ENCODE data around the gene INO80D.

The INO80D gene

DNA sequence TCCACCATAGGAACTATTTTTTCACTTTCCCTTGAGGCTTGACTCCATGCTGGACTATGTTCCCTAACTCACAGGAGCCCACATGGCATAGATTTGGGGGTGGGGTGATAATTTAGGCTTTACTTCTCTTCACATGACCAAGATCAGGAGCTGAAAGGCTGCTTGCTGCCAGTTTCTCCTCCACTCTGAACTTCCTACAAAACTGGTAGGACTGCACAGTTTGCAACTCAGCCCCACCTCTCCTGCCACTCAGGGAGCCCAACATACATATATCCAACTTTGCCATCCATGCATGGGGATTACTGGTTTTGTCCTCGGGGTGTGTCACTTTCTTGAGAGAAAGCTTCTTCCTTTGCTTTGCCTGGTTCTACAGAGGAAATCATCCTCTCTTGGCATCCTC, 14.2 kb downstream of the INO80D start:
- no peak overlapping the region for H3K4me3 ChIP-seq (ENCODE audit: control insufficient read depth, low read depth, low read length)
- TF ChIP-seq, protein P1, sequence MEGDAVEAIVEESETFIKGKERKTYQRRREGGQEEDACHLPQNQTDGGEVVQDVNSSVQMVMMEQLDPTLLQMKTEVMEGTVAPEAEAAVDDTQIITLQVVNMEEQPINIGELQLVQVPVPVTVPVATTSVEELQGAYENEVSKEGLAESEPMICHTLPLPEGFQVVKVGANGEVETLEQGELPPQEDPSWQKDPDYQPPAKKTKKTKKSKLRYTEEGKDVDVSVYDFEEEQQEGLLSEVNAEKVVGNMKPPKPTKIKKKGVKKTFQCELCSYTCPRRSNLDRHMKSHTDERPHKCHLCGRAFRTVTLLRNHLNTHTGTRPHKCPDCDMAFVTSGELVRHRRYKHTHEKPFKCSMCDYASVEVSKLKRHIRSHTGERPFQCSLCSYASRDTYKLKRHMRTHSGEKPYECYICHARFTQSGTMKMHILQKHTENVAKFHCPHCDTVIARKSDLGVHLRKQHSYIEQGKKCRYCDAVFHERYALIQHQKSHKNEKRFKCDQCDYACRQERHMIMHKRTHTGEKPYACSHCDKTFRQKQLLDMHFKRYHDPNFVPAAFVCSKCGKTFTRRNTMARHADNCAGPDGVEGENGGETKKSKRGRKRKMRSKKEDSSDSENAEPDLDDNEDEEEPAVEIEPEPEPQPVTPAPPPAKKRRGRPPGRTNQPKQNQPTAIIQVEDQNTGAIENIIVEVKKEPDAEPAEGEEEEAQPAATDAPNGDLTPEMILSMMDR (conservative IDR thresholded peaks at IDR 0.05; ENCODE audit: control insufficient read depth, insufficient read depth, low read depth, low read length): no peak

DNA sequence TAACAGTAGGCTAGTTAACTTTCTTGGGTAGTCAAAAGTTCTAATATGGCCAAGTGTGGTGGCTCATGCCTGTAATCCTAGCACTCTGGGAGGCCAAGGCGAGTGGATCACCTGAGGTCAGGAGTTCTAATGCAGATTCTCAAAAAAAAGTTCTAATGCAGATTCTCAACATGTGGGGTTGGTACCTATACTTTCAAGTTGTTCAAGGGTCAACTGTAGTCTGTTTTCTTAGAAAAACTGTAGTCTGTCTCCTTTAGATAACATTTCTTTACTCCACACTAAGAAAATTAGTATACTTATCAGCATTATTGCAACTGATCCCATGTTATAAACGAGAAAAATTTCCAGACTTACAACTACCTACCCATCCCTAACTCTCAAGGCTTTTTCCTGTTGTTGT, 16.6 kb downstream of the INO80D start:
- no peak for DNase-seq (ENCODE audit: low read depth)
- H3K4me3 ChIP-seq (ENCODE audit: control insufficient read depth, low read depth, low read length): no peak overlapping the region
- TF ChIP-seq, protein P1 (conservative IDR thresholded peaks at IDR 0.05; ENCODE audit: control insufficient read depth, insufficient read depth, low read depth, low read length): no peak

More for the DNA sequence above, 14.2 kb downstream of the INO80D start:
- DNase-seq (ENCODE audit: low read depth): no peak

DNA sequence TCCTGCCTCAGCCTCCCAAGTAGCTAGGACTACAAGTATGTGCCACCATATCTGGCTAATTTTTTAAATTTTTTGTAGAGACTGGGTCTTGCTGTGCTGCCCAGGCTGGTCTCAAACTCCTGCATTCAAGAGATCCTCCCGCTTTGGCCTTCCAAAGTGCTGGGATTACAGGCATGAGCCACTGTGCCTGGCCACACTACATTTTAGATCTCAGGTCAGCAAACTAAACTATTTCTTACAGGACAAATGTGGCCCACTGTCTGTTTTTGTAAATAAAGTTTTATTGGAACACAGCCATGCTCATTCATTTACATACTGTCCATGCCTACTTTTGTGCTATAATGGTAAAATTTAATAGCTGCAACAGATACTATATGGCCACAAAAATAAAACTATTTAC, 17.8 kb downstream of the INO80D start:
- no peak overlapping the region for H3K4me3 ChIP-seq (ENCODE audit: control insufficient read depth, low read depth, low read length)
- DNase-seq (ENCODE audit: low read depth): no peak
- TF ChIP-seq, protein P1 (conservative IDR thresholded peaks at IDR 0.05; ENCODE audit: control insufficient read depth, insufficient read depth, low read depth, low read length): no peak

DNA sequence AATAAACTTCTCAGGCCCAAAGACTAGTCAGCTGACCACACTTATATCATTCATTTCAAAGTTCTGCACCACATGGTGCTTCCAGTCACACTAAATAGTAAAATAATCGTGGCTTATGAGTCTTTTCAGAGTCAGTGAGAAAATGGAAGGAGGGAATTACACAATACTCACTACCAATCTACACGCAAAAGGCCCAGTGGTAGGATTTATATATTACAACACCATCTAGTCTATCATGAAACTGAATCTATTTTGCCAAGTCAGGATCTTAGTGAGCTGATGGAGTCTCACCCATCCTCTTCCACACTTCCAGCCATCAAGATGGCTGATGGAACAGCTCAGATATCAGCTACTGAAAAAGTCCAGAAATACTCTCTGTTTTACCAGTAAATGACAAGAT, 21.9 kb downstream of the INO80D start:
- H3K4me3 ChIP-seq (ENCODE audit: control insufficient read depth, low read depth, low read length): no peak overlapping the region
- no peak for DNase-seq (ENCODE audit: low read depth)
- TF ChIP-seq, protein P1 (conservative IDR thresholded peaks at IDR 0.05; ENCODE audit: control insufficient read depth, insufficient read depth, low read depth, low read length): no peak

DNA sequence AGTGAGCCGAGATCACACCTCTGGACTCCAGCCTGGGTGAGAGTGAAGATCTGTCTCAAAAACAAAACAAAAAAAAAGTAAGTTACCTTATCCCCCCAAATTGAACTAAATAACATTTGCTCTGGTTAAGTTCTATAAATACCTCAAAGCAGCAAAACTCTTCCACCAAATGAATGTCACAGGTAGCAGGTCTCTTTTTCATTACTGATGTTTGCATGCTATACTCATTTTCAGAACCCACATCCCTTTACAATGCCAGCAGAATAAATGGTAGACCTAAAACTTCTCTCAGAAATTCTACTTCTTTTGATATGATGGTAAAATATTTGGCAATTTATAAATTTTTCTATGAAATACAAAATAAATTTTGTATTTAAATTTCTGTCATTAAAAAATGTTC, 22.3 kb downstream of the INO80D start:
- TF ChIP-seq, protein P1 (conservative IDR thresholded peaks at IDR 0.05; ENCODE audit: control insufficient read depth, insufficient read depth, low read depth, low read length): no peak
- H3K4me3 ChIP-seq (ENCODE audit: control insufficient read depth, low read depth, low read length): no peak overlapping the region
- no peak for DNase-seq (ENCODE audit: low read depth)

DNA sequence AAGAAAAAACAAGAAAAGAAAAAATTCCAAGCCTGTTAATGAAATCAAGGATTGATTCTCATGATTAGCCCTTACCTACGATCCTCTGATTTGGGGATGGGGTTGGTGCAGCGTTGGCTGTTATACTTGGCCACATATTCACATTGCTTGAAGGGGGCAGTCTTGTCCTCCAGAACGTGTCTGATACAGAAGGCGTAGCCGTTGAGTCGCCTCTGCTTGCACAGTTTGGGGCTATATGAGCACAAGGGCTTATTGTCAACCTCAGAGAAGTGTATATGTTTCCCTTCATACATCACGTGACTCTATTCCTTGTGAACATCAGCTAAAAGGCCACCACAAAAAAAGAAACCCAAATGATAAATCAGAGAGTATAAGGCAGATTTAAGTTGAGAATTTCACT, 23.2 kb downstream of the INO80D start:
- TF ChIP-seq, protein P1 (conservative IDR thresholded peaks at IDR 0.05; ENCODE audit: control insufficient read depth, insufficient read depth, low read depth, low read length): no peak
- no peak overlapping the region for H3K4me3 ChIP-seq (ENCODE audit: control insufficient read depth, low read depth, low read length)
- DNase-seq (ENCODE audit: low read depth): no peak

DNA sequence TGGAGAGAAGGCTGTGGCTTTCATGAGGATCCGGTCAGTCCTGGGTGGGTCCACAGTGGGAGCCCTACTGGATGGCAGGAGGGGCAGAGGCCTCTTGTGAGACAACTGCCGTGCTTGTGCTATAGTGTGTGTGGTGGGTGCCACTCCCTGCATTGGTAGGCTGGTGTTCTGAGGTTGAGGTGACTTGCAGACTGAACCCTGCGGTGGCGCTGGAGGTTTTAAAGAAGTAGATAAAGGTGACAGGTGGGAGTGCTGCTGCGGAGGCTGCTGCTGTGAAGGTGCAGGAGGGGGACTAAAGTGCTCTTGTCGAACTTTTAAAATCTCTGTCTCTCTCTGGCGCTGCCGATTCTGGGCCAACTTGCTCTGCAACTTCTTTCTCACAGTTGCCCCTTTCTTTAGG, 29.7 kb downstream of the INO80D start:
- no peak for DNase-seq (ENCODE audit: low read depth)
- no peak overlapping the region for H3K4me3 ChIP-seq (ENCODE audit: control insufficient read depth, low read depth, low read length)
- TF ChIP-seq, protein P1 (conservative IDR thresholded peaks at IDR 0.05; ENCODE audit: control insufficient read depth, insufficient read depth, low read depth, low read length): no peak
